ENCODE data around the gene KCNQ5. TPM values are rescaled to one million over a fixed set of nuclear protein-coding genes. Genes with fewer than 3 reads are reported as not detected.

KCNQ5 gene
- total and polyA plus RNA-seq, 11 donors, result 0.06 to 0.18 TPM; not detected in 9

- no peak for DNase-seq
- Histone ChIP-seq H3K4me1 (no peaks in the 10 kb centered on the region), H3K27me3 (no peaks in the 10 kb centered on the region), H3K9me3 (no peaks in the 10 kb centered on the region), H3K27ac (no peak overlapping the region), H3K4me3 (no peak overlapping the region), H3K36me3 (no peaks in the 10 kb centered on the region)
- 75 to 88% (median 82%) methylated on average over 3 of the region's 3 CpGs for WGBS, 4 donors
- ATAC-seq, result no peak
- intact Hi-C loops (cut with DNase I), result no loop called here
- TF ChIP-seq CTCF (IDR thresholded peaks at IDR 0.05), result no peak
- no peak for TF ChIP-seq POLR2A (IDR thresholded peaks at IDR 0.05)
Measured at GRCh38 chr6:72636786-72637185, 14.9 kb downstream of the KCNQ5 start.

- ATAC-seq (no peak), DNase-seq (no peak)
- Histone ChIP-seq H3K27ac (no peak overlapping the region), H3K4me1 (no peaks in the 10 kb centered on the region), H3K4me3 (no peak overlapping the region), H3K36me3 (no peaks in the 10 kb centered on the region), H3K27me3 (no peaks in the 10 kb centered on the region), H3K9me3 (no peaks in the 10 kb centered on the region)
- 58 to 68% (median 61%) methylated on average over 5 of the region's 5 CpGs for WGBS, 4 donors
- TF ChIP-seq POLR2A (IDR thresholded peaks at IDR 0.05), result no peak
- TF ChIP-seq CTCF (IDR thresholded peaks at IDR 0.05), result no peak
- intact Hi-C loops (cut with DNase I), result loop anchor here in 1 of 10 donors (10.0 kb wide), 1 partner anchor 485 kb away; no protein-coding TSS in a partner anchor
Measured at GRCh38 chr6:72639920-72640614, 18.2 kb downstream of the KCNQ5 start.

- ATAC-seq, result no peak
- H3K27me3 ChIP-seq, result no peaks in the 10 kb centered on the region
- H3K27ac ChIP-seq, result no peak overlapping the region
- no peak for TF ChIP-seq POLR2A (IDR thresholded peaks at IDR 0.05)
- TF ChIP-seq CTCF (IDR thresholded peaks at IDR 0.05), result no peak
- H3K36me3 ChIP-seq, result no peaks in the 10 kb centered on the region
- DNase-seq, result no peak
- intact Hi-C loops (cut with DNase I), result loop anchor here in 1 of 10 donors (10.0 kb wide), 1 partner anchor 484 kb away; no protein-coding TSS in a partner anchor
- no peaks in the 10 kb centered on the region for H3K4me1 ChIP-seq
- H3K4me3 ChIP-seq, result no peak overlapping the region
- no peaks in the 10 kb centered on the region for H3K9me3 ChIP-seq
Measured at GRCh38 chr6:72640615-72640930, 18.7 kb downstream of the KCNQ5 start.

GRCh38 chr6:72642435-72642834 lies 20.6 kb downstream of the KCNQ5 start:
- H3K9me3 ChIP-seq, result no peaks in the 10 kb centered on the region
- DNase-seq (no peak), ATAC-seq (no peak)
- no peaks in the 10 kb centered on the region for H3K27me3 ChIP-seq
- H3K4me1 ChIP-seq, result no peaks in the 10 kb centered on the region
- no peak overlapping the region for H3K27ac ChIP-seq
- no peak overlapping the region for H3K4me3 ChIP-seq
- TF ChIP-seq POLR2A (IDR thresholded peaks at IDR 0.05), result no peak
- no peaks in the 10 kb centered on the region for H3K36me3 ChIP-seq
- WGBS, 4 donors, result 89 to 98% (median 90%) methylated on average over 1 of the region's 1 CpG
- intact Hi-C loops (cut with DNase I), result loop anchor here in 1 of 10 donors (10.0 kb wide), 1 partner anchor 482 kb away; no protein-coding TSS in a partner anchor

- DNase-seq (no peak), ATAC-seq (no peak)
- intact Hi-C loops (cut with DNase I), result loop anchor here in 1 of 10 donors (10.0 kb wide), 1 partner anchor 482 kb away; no protein-coding TSS in a partner anchor
- no peaks in the 10 kb centered on the region for H3K27me3 ChIP-seq
- H3K4me1 ChIP-seq, result no peaks in the 10 kb centered on the region
- 81 to 86% (median 84%) methylated on average over 1 of the region's 1 CpG for WGBS, 4 donors
- H3K36me3 ChIP-seq, result no peaks in the 10 kb centered on the region
- H3K4me3 ChIP-seq, result no peak overlapping the region
- H3K27ac ChIP-seq, result no peak overlapping the region
- no peaks in the 10 kb centered on the region for H3K9me3 ChIP-seq
- TF ChIP-seq CTCF (IDR thresholded peaks at IDR 0.05) (no peak), POLR2A (IDR thresholded peaks at IDR 0.05) (no peak)
Measured at GRCh38 chr6:72643214-72643613, 21.4 kb downstream of the KCNQ5 start.
